Stomach (tissue), 9 donors: Measurements from ENCODE around the gene KIF1A. TPM values are rescaled to one million over a fixed set of nuclear protein-coding genes. Genes with fewer than 3 reads are reported as not detected.

Experiments
- DNase-seq, 2 donors: peaks; one replicate each; pipeline versions ENCODE4 v3.0.0 to v3.0.0-alpha.2; 2013 to 2019
- H3K27ac ChIP-seq, 5 donors: fragments of 200-600 bp in 4 of 5; sonication (generic) in 4 of 5; one replicate each; pipeline ENCODE4 v1.5.1; 2013 to 2019; ENCODE audit warnings: mild to moderate bottlenecking in 1 of 5, moderate library complexity in 1 of 5
- H3K27me3 ChIP-seq, 3 donors: fragments of 200-600 bp; sonication (generic); one replicate each; pipeline ENCODE4 v1.5.1; 2017 to 2019; ENCODE audit warnings: mixed run types in 1 of 3
- H3K36me3 ChIP-seq, 4 donors: fragments of 200-600 bp; sonication (generic); 1 replicate in 3 of 4; 2 replicates in 1 of 4; pipeline ENCODE4 v1.5.1; 2016 to 2019
- H3K4me1 ChIP-seq, 4 donors: fragments of 200-600 bp; sonication (generic); one replicate each; pipeline ENCODE4 v1.5.1; 2016 to 2019
- H3K4me3 ChIP-seq, 4 donors: fragments of 200-600 bp; sonication (generic) in 3 of 4; one replicate each; pipeline ENCODE4 v1.5.1; 2016 to 2019; ENCODE audit warnings: mild to moderate bottlenecking in 1 of 4
- H3K9me3 ChIP-seq, 4 donors: fragments of 200-600 bp; sonication (generic); one replicate each; pipeline ENCODE4 v1.5.1; 2016 to 2019
- CTCF ChIP-seq, 7 experiments: fragments of 450-650 bp in 4 of 7; fragments of 200-600 bp in 3 of 7; sonication (generic) in 3 of 7; IDR thresholded peaks; one replicate each; pipeline ENCODE4 v1.5.1; 2016 to 2019; ENCODE audit warnings: antibody characterized with exemption in 7 of 7, control low read depth in 2 of 7, mild to moderate bottlenecking in 1 of 7
- EP300 ChIP-seq: sonication (generic); formaldehyde crosslinking; IDR thresholded peaks from one replicate; pipeline ENCODE4 v1.6.1; 2017; ENCODE audit warnings: antibody characterized with exemption
- POLR2A ChIP-seq, 4 donors: fragments of 450-650 bp; IDR thresholded peaks; one replicate each; pipeline ENCODE4 v1.6.1; 2016; ENCODE audit warnings: antibody characterized with exemption in 4 of 4, control low read depth in 2 of 4, mild to moderate bottlenecking in 1 of 4, moderate library complexity in 1 of 4
- POLR2AphosphoS5 ChIP-seq, 3 donors: sonication (generic); formaldehyde crosslinking; IDR thresholded peaks; one replicate each; pipeline ENCODE4 v1.6.1; 2016; ENCODE audit warnings: antibody characterized with exemption in 3 of 3
- WGBS, 5 donors: extraction: QIAGEN DNeasy Blood & Tissue Kit in 3 of 5; methylation state at CpG; one replicate each; pipeline versions ENCODE4 v1.1.5 to v1.1.7; 2013 to 2018; 5-methylcytosine and 5-hydroxymethylcytosine counted together
- intact Hi-C: fragments of 100-400 bp; cut with DNase I; formaldehyde crosslinking; loops from one replicate; pipeline ENCODE4 v1.15.1; 2023; ENCODE audit warnings: low total_unique reads
- polyA plus RNA-seq, 3 donors: library from polyadenylated mRNA; stranded (reverse); fragments of 200-250 nt; gene quantifications; one replicate each; pipeline ENCODE4 v1.2.3, GENCODE V29; 2013
- total RNA-seq, 5 donors: library from RNA; depleted of rRNA; stranded (reverse); fragments of >200 nt; gene quantifications; one replicate each; pipeline versions ENCODE4 v1.1.0 to v1.2.3, GENCODE V29; 2014 to 2016
- donor health status: healthy with polysubstance abuse.
- donor health status: Bipolar disorder and iron deficiency.
- donor health status: healthy.

KIF1A gene
- total and polyA plus RNA-seq, 8 donors, result 0.15 to 12.5 (median 2.5) TPM

- no peak for TF ChIP-seq POLR2AphosphoS5 (IDR thresholded peaks at IDR 0.05)
- no peak for TF ChIP-seq CTCF (IDR thresholded peaks at IDR 0.05)
- TF ChIP-seq POLR2A (IDR thresholded peaks at IDR 0.05), result no peak
- TF ChIP-seq EP300, result no peak
- H3K4me3 ChIP-seq, result no peak overlapping the region
- H3K27me3 ChIP-seq, result peaks cover 0 to 79% (median 4%) of the 10 kb centered on the region in 3 donors
- no peaks in the 10 kb centered on the region for H3K4me1 ChIP-seq
- H3K27ac ChIP-seq, result no peak overlapping the region
- no peaks in the 10 kb centered on the region for H3K36me3 ChIP-seq
- intact Hi-C loops, result no loop called here
- no peaks in the 10 kb centered on the region for H3K9me3 ChIP-seq
- WGBS, 5 donors, result 71 to 80% (median 74%) methylated on average over 16 to 25 of the region's 25 CpGs
- no peak for DNase-seq
Measured at GRCh38 chr2:240785424-240786335, 34.3 kb downstream of the KIF1A start.

- Histone ChIP-seq H3K9me3 (no peaks in the 10 kb centered on the region), H3K4me1 (no peaks in the 10 kb centered on the region), H3K27ac (no peak overlapping the region), H3K36me3 (no peaks in the 10 kb centered on the region), H3K27me3 (peaks cover 0 to 85% (median 7%) of the 10 kb centered on the region in 3 donors), H3K4me3 (no peak overlapping the region)
- intact Hi-C loops, result no loop called here
- no peak for TF ChIP-seq EP300
- no peak for DNase-seq
- 84 to 95% (median 91%) methylated on average over 15 to 25 of the region's 25 CpGs for WGBS, 5 donors
Measured at GRCh38 chr2:240784629-240785423, 35.2 kb downstream of the KIF1A start.

GRCh38 chr2:240783819-240784621 is 36.0 kb downstream of the KIF1A start:
- intact Hi-C loops, result no loop called here
- no peak for DNase-seq
- H3K4me3 ChIP-seq, result no peak overlapping the region
- H3K9me3 ChIP-seq, result no peaks in the 10 kb centered on the region
- TF ChIP-seq POLR2A (IDR thresholded peaks at IDR 0.05) (no peak), EP300 (no peak), POLR2AphosphoS5 (IDR thresholded peaks at IDR 0.05) (no peak), CTCF (IDR thresholded peaks at IDR 0.05) (no peak)
- H3K4me1 ChIP-seq, result no peaks in the 10 kb centered on the region
- H3K36me3 ChIP-seq, result no peaks in the 10 kb centered on the region
- no peak overlapping the region for H3K27ac ChIP-seq
- WGBS, 5 donors, result 89 to 92% (median 91%) methylated on average over 15 to 36 of the region's 36 CpGs
- peaks cover 0 to 80% (median 7%) of the 10 kb centered on the region in 3 donors for H3K27me3 ChIP-seq

GRCh38 chr2:240782886-240783818 is 36.9 kb downstream of the KIF1A start:
- WGBS, 5 donors, result 81 to 90% (median 88%) methylated on average over 16 to 32 of the region's 32 CpGs
- H3K4me3 ChIP-seq, result no peak overlapping the region
- H3K9me3 ChIP-seq, result no peaks in the 10 kb centered on the region
- intact Hi-C loops, result no loop called here
- no peaks in the 10 kb centered on the region for H3K36me3 ChIP-seq
- no peak for DNase-seq
- TF ChIP-seq EP300 (no peak), CTCF (IDR thresholded peaks at IDR 0.05) (no peak), POLR2A (IDR thresholded peaks at IDR 0.05) (no peak), POLR2AphosphoS5 (IDR thresholded peaks at IDR 0.05) (no peak)
- peaks cover 0 to 73% (median 7%) of the 10 kb centered on the region in 3 donors for H3K27me3 ChIP-seq
- H3K27ac ChIP-seq, result no peak overlapping the region
- H3K4me1 ChIP-seq, result no peaks in the 10 kb centered on the region
